HG02870 (cell line): ENCODE results near the gene SLC6A12.

Source experiments
- ATAC-seq: cut with Tn5 transposase; IDR thresholded peaks from one replicate; pipeline ENCODE4 v1.9.1; 2021; ENCODE audit warnings: mild to moderate bottlenecking, moderate library complexity; ENCODE audit not compliant: unreplicated experiment

SLC6A12 gene

DNA sequence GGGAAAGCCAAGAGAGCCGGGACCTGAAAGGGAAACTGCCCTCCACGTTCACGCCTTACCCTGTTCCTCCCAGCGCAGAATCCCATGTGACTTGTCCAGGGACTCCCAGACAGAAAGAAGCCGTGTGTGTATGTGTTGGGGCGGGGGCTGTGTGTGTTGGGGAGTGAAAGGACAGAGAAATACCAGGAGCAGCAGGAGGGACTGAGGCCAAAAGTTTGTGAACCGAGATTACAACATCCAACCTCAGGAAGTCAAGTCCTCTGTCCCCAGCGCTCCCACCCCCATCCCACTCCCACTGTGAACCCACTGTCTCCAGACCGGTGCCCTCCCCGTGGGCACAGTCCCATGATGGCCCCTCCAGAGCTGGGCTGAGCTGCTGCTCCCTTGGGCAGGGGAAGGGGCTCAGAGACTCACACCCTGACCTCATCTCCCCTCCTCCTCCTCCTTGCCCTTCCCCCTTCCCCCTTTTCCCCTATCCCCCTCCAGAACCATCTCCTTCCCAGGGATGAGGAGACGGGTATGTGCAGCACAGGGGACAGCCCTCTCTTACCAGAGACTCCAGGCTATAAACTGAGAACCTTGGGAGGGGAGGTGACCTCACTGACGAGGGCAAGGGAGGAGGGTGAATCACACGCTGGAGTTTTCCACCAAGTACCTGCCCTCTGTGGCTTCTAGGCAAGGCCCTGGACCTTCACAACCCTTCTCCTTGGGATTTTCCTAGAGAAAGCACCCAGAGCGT is at the start of gene SLC6A12:
Gene SLC6A12, minus strand, starts transcription at position 155 of the 739 bp plus-strand sequence. CDS start 4,171 bp downstream, outside the sequence.
- no peak for ATAC-seq

DNA sequence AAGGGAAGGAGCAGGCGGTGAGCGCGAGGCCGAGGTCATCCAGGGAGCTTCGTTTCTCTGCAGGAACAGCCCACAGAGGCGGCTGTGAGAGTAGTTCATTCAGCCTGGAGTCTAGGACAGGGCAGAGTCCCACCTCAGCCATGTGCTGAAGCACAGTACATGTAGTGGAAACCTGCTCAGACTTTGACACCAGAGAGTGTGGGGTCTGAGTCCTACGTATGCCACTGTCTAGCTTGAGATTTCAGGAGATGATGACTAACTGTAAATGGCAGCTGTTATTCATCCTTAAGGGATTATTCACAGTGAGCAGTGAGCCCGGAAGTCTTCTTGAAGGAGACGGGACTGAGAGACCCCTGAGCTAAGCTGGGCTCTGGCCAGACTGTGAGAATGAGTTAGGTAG is 49.6 kb upstream of the SLC6A12 start:
- ATAC-seq: no peak

DNA sequence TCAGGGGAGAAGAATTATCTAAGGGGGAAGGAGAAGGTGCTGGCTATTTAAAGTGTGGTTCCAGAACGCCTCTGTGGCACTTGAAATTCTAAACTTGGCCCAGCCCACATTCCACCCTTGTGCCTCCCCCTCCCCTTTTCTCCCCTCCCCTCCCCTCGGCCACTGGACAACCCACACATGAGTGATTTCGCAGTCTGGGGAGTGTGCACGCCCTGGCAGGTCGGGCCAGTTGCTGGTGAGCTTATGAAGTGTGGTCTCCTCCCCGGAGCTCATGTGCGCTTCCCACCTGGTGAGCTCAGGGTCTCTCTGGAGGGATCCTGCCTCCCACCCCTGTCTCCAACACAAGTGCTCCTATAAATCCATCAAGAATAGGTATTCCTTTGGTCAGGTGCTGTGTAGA is 48.9 kb upstream of the SLC6A12 start, which contains the start of gene SLC6A13:
Gene SLC6A13, minus strand, starts transcription at position 20 of the 400 bp plus-strand sequence. CDS start 2,784 bp downstream, outside the sequence.
- no peak for ATAC-seq

DNA sequence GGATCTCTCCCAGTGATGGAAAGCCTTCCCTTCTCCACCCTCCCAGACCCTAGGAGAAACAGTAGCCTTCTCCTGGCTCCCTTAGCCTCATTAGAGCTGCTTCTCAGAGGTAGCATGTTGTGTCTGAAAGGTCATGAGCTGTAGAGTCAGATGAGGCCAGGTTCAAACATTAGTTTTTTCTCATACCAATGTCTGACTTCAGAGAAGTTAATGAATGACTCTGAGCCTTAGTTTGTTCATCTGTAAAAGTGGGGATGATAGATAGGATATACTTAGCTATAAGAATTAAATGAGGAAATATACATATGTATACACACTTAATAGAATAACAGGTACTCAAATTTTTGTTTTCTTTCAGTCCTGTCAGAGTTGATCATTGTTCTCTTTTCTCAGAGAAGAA is 48.2 kb upstream of the SLC6A12 start:
- ATAC-seq: no peak

DNA sequence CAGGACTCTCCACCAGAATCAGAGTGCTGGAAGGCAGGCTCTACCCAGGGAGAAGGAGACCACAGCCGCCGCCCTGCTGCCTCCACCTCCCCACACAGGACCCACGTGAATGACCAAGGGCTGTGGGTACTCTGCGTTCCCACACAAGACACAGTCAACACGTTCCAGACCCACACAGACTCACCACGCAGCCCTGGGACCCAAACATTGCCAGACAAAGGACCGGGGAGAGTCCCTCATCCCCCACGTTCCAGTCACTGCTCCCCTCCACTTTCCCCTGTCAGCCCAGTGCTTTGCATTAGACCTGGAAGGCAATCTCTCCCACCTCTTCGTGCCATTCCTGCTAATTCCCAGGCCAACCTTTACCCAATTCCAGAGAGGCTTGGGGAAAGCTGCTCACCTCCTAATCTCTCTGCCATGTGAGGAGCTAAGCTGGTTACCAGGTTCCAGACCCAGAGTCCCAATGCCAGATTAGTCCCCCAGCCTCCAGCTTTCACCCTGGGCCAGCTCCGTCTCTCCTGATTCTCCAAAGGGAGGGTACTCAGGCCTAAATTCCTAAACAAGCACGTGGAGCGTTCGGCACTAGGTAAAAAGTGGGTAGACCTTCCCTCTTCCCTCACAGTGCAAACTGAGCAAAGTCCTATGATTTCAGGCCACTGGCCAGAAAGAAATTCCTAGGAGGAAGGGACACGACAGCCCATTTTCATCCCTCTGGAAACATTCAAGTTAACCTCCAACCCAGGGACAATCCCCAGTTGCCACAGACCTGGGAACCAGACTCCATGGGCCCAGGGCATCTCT is 43.8 kb upstream of the SLC6A12 start:
- ATAC-seq: no peak

DNA sequence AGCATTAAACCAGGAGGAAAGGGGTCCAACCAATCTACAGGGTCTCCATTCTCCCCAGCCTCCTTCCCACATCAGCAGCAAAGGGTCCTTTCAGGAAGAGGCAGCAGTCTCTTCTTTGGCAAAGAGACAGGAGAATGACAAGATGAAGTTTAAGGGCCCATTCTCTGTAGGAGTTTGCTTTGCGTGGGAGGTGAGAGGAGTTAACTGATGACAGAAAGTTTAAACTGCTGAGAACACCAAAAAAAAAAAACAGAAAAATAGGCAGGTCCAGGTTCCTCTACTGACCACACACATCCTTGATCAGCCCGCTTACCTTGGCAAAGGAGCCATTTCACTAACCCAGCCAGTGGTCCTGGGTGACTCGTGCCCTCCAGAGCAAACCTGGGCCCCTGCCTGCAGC is 43.0 kb upstream of the SLC6A12 start:
- ATAC-seq: no peak

DNA sequence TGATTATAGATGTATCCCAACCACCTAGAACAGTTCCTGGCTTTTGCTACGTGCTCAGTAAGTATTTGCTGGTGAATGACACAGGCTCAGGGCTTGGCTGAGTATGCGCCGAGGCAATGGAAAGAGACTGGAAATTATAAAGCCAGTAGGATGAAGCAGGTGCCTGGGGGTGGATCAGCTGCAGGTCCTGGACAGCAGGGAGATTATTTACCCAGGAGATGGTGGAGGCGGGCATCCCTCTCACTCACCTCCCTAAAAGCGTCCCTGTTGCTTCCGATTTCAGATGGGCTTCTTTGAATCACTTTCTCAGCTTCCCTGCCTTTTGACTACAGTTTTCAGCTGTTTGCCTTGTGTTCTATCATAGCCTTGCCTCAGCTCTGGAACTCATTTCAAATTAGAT is 42.3 kb upstream of the SLC6A12 start:
- no peak for ATAC-seq

DNA sequence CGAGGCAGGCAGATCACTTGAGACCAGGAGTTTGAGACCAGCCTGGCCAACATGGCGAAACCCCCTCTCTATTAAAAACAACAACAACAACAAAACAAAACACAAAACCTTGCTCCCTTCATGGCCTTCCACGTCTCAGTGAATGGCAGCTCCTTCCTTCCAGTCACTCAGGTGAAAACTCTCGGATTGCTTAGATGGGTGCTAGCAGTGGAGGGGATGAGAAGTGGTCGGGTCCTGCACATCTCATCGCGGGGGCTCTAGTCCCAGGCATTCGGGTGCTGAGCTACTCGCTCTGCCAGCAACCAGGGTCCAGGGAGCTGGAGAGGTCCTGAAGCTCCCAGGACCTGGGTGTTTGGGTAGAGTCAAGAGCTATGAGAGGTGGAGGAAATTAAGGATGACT is 41.0 kb upstream of the SLC6A12 start:
- ATAC-seq: no peak

DNA sequence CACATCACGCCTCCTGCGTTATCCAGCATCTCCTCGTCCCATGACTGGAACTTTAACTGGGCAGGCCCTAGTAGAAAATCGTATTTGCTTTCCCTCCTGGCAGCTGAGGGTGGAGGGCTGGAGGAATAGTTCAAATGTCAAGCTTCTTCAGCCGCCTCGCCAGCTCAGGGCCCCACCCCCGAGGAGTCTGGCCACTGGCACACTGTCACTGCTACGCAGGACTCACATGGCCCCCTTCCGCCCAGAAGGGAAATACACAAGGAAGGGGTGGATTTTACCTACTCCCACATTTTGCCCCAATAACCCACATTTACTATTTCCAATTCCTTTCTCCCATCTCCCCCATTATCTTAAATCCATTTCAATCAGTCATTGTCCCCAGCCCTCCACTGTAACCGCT is 40.1 kb upstream of the SLC6A12 start:
- no peak for ATAC-seq

DNA sequence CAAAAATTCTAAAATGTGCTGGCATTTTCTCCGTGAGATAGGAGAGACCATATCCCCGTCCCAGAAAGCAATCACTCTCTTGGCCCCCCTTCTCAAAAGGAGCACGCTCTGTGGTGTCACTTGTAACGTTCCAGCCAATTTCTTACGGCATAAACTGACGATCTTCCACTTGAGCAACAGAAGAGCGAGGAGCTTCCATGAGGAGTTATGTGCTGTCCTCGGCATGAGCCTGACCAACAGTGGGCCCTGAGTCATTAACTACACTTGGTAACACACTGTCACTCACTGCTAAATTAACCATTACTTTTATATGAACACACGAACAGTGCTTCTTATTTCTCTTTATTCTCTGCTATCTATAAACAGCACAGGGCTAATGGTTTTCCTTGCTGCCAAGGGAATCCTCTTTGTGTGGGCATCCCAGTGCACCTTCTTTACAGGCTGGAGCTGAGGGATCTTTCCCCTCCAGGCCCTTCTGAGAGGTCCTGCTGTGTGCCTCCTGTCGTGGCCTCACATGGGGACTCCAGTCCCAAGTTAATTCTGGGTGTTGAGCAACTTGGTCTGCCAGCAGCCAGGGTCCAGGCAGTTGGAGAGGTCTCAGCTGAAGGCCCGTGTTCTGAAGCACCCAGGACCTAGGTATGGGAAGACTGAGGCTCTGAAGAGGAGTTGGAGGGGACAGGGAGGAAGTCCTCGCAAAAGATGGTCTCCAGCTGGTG is 39.3 kb upstream of the SLC6A12 start:
- no peak for ATAC-seq

DNA sequence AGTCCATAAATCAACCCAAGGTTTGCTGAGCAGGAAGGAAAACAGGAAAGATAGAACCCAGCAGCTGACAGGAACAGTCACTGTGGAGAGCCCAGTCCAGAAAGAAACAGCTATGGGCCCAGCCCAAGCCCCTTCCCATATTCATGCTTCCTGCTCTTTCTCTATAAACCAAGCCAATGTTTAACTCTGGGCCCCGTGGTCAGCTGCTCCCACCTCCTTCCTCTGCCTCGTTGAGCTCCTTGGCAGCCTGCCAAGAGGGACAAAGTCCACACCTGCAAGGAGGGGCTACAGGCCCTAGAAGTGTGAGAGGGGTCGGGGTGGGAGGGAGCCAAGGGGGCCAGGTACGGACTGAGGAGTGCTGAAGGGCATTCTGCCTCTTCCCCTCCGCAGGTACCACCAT is 38.7 kb upstream of the SLC6A12 start:
- ATAC-seq: no peak

DNA sequence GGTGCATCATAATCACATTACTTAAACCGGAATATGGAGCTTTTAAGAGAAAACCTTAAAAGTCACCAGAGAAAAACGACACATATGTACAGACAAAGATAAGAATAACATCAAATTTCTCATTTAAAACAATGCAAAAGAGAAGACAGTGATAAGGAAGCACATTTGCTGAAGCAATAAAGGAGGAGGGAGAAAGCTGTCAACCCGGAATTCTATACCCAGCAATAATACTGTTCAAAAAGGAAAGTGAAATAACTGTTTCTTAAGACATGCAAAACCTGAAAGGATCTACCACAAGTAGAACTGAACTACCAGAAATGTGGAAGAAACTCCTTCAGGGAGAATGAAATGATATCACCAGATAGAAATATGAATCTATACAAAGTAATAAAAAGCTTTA is 33.3 kb upstream of the SLC6A12 start:
- no peak for ATAC-seq

DNA sequence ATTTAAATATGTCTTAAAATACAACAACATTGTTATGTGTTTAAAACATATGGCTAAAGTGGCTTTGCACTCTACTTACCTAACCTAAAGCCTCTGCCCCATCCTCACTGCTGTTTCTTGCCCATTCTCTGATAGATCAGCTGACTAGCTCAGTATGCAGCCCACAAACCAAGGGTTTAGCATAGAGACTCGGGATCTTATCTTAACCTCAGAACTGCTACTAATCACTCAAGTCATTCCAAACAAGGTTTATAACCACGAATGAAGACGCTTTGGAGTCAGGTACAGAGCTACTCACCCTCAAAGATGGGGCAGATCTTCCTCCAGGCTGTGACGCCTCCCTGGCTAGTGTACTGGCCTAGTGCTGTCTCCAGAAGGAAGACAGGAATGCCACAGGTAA is 29.4 kb upstream of the SLC6A12 start:
- no peak for ATAC-seq

DNA sequence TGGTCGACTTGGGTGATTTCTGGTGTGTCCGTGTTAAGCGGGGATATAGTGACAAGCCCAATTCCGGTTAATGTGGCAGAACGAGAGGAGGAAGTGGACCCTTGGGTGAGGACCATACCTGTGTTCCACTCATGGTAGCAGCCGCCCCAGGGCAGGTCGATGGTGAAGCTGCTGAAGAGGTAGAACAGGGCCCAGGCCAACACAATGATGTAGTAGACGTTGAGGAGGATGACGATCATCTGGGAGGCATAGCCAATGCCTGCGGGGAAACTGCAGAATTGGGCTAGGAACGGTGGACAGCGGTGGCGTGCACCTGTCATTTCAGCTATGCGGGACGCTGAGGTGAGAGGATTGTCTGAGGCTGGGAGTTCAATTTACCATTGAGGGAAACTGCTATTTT is 28.5 kb upstream of the SLC6A12 start:
- ATAC-seq: no peak

DNA sequence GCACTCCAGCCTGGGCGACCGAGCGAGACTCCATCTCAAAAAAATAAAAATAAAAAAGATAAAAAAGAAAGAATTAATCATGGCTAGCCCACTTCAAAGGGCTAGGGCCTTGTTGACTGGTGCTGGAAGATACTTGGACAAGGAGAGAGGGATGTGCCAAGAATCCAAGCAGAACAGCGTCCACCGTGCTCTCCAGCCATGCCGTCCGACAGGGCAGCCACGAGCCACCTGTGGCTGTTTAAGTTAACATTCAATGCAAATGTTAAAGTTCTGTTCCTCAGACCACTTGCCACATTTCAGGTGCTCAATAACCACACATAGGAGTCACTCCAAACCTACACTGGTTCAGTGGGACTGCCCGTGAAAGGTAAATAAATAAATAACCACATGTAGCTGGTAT is 27.3 kb upstream of the SLC6A12 start:
- no peak for ATAC-seq

DNA sequence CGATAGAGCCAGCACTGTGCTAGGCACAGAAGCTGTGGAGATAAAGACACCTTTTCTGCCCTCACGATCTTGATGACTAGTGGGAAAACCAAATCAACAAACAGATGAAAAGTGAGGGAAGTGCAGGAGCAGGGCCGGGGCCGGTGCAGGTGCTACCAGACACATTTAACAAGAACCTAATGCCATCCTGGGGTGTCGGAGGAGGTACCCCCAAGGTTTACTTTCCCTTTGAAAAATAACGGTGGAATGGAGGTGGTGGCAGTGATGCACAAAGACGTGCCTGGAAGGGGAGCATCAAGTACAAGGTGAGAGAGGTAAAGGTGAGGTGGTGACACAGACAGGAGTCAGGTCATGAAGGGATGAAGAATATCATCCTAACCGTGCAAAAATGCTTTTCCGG is 26.6 kb upstream of the SLC6A12 start:
- ATAC-seq: no peak

DNA sequence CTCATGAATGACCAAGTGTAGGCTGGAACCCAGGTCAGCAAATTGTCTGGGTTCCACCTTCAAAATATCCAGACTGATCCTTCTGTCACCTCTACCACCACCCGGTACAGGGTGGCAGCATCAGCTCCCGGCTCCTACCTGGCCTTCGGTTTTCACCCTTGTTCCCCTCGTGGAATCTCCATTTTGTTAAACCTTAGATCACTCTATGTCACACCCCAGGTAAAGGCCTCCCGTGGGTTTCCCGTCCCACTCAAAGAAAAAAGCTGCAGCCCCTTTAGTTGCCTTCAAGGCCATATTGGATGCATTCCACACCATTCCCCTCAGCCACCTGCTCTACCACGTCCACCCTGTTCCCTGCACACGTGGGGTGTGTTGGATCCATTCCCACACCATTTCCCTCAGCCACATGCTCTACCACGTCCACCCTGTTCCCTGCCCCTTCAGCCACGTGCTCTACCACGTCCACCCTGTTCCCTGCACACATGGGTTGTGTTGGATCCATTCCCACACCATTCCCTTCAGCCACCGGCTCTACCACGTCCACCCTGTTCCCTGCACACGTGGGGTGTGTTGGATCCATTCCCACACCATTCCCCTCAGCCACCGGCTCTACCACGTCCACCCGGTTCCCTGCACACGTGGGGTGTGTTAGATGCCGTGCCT is 24.9 kb upstream of the SLC6A12 start:
- no peak for ATAC-seq

DNA sequence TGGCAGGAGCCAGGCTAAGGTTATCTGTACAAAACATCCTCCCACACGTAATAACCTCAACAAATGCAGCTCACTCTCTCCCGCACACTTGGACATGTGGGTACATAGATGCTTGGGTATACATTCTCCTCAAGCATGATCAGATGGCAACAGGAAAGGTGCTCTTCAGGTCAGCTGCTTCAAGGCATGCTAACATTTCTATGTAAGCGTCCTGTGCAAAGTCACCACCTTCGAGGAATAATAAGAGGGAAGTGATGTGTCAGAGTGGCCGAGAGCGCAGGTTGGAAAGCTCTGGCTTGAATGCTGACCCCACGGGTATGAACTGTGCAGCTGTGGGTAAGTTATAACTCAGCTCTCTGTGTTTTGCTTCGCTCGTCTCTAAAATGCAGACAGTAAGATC is 24.2 kb upstream of the SLC6A12 start:
- ATAC-seq: no peak

DNA sequence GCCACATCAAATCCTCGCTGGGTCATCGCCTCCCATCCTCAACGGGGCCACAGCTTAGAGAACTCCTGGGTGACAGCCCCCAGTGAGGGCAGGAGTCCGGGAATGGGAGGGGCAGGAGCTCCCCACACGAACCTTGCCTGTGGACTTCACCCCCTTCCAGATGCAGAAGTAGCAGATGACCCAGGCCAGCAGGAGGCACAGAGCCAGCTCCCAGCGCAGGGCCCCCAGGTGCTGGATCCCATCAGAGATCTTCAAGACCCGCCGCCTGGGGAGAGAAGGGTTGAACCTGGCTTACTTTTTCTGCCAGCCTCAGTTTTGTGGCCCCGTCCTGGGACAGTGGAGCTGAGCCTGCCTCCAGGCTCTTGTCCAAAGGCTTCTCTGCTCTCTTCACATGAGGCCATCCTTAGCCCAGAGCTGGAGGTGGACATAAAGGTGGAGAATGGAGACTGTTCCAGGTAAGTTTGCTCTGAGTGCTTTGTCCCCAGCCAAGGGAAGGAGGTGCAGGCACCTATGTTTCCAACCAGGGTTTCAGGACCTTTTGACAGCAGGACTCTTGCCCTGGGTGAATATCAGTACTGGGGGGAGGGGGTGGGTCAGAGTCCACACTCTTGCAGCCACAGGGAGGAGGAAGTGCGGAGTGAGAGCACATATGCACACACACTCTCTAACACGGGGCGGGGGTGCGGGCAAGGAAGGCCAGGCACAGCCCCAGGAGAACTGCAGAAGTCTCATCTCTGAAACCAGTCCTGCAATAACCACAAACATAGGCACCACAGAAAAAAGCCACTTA is 23.3 kb upstream of the SLC6A12 start:
- no peak for ATAC-seq

DNA sequence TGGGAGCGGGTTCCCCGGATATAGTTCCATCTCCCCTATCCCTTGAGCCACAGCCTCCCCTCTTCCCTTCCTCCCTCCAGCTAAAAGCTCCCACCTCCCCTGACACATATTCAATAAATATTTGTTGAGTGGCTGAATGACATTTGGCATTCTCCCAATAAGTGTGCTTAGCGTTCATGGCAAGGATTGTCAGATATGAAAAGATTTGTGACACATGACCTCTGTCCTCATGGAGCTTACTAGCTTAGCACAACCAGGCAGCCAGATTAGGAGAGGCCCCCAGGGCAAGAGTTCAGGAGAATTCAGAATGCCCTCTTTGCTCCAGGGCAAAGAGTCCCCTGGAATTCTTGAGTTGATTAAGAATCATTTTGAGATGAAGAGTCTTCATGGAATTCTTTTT is 22.5 kb upstream of the SLC6A12 start:
- ATAC-seq: no peak
